ENCODE data around the gene GLI3. TPM values are rescaled to one million over a fixed set of nuclear protein-coding genes. Genes with fewer than 3 reads are reported as not detected.

Gene GLI3
- total RNA-seq, 2 donors from 2014 or later: 3.4 to 6.6 TPM

DNA sequence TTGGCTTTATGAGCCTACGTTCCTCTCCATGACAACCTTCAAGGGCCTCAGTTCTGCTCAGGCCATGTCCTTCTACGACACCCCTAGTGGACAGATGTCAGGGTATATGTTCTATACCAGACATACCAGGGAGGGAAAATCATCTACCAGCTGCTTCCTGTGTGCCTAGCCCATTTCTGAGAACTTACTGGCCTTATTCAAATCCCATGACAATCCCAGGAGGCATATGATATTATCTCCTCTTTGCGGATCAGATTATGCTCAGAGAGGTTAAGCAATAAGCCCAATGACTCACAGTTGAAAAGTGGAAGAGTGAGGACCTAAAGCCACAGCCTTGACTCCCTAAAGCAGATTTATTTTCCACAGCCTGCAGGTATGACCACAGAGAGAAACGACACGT, 139.3 kb downstream of the GLI3 start:
- TF ChIP-seq, protein P1, sequence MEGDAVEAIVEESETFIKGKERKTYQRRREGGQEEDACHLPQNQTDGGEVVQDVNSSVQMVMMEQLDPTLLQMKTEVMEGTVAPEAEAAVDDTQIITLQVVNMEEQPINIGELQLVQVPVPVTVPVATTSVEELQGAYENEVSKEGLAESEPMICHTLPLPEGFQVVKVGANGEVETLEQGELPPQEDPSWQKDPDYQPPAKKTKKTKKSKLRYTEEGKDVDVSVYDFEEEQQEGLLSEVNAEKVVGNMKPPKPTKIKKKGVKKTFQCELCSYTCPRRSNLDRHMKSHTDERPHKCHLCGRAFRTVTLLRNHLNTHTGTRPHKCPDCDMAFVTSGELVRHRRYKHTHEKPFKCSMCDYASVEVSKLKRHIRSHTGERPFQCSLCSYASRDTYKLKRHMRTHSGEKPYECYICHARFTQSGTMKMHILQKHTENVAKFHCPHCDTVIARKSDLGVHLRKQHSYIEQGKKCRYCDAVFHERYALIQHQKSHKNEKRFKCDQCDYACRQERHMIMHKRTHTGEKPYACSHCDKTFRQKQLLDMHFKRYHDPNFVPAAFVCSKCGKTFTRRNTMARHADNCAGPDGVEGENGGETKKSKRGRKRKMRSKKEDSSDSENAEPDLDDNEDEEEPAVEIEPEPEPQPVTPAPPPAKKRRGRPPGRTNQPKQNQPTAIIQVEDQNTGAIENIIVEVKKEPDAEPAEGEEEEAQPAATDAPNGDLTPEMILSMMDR (IDR thresholded peaks at IDR 0.05): no peak
- no peak for ATAC-seq (ENCODE audit: insufficient number of reproducible peaks, low FRiP score, low read depth)
- Histone ChIP-seq H3K27ac (no peak overlapping the region), H3K9me3 (no peaks in the 10 kb centered on the region), H3K4me3 (no peak overlapping the region), H3K4me1 (ENCODE audit: control insufficient read depth in 1 of 2, low read depth in 2 of 2) (peaks cover 3 to 17% of the 10 kb centered on the region in 2 donors), H3K27me3 (replicated peaks; ENCODE audit: insufficient read depth) (no peaks in the 10 kb centered on the region), H3K36me3 (no peaks in the 10 kb centered on the region)
- no peak for DNase-seq (ENCODE audit: low spot score)

DNA sequence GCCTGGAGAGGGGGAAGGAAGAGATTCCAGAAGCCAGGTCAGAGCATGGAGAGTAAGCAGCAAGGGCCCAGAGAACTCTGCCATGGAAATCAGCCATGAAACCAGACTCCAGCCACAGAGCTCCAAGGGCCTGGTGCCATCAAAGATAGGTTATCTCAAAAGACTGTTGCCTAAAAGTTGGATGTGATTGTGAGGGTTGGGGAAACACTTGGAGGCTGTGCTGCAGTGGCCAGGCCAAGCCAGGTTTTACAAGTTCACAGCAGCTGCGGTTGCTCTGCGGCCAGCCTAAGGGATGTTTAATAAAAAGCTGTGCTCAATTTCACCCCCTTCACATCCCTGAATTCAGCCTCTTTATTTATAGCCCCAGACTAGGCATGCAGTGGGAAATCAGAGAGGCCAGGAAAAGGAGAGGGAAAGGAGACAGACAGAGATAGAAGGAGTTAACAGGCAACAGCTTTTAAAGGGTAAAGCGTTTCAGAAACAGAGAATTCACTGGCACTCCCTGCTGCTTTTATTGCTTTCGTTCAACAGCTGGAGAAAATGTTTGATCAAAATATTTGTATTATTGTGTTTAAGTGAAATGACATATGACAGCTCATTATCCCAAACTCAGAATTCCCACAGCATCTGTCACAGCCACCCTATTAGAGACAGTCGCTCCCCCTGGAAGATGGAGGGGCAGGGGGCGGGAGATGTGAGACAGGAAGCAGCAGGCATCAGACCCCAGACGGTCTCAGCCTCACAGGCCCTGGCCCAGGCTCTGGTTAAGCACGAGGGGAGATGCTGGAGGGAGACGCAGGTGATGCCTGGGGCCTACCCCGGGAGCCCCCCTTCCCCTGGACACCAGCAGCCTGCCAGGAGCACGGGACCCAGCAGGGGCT, 140.1 kb downstream of the GLI3 start:
- Histone ChIP-seq H3K4me3 (no peak overlapping the region), H3K27ac (no peak overlapping the region), H3K36me3 (no peaks in the 10 kb centered on the region), H3K9me3 (no peaks in the 10 kb centered on the region), H3K27me3 (replicated peaks; ENCODE audit: insufficient read depth) (no peaks in the 10 kb centered on the region), H3K4me1 (ENCODE audit: control insufficient read depth in 1 of 2, low read depth in 2 of 2) (peaks cover 3 to 17% of the 10 kb centered on the region in 2 donors)
- TF ChIP-seq, protein P1 (IDR thresholded peaks at IDR 0.05): no peak
- no peak for DNase-seq (ENCODE audit: low spot score)
- no peak for ATAC-seq (ENCODE audit: insufficient number of reproducible peaks, low FRiP score, low read depth)

GRCh38 chr7:42096268-42096667, 140.7 kb downstream of the GLI3 start:
- ATAC-seq (ENCODE audit: insufficient number of reproducible peaks, low FRiP score, low read depth) (no peak), DNase-seq (ENCODE audit: low spot score) (no peak)
- Histone ChIP-seq H3K9me3 (no peaks in the 10 kb centered on the region), H3K36me3 (no peaks in the 10 kb centered on the region), H3K4me3 (no peak overlapping the region), H3K27ac (no peak overlapping the region), H3K27me3 (replicated peaks; ENCODE audit: insufficient read depth) (no peaks in the 10 kb centered on the region), H3K4me1 (ENCODE audit: control insufficient read depth in 1 of 2, low read depth in 2 of 2) (peaks cover 3 to 17% of the 10 kb centered on the region in 2 donors)
- TF ChIP-seq, protein P1 (IDR thresholded peaks at IDR 0.05): no peak

DNA sequence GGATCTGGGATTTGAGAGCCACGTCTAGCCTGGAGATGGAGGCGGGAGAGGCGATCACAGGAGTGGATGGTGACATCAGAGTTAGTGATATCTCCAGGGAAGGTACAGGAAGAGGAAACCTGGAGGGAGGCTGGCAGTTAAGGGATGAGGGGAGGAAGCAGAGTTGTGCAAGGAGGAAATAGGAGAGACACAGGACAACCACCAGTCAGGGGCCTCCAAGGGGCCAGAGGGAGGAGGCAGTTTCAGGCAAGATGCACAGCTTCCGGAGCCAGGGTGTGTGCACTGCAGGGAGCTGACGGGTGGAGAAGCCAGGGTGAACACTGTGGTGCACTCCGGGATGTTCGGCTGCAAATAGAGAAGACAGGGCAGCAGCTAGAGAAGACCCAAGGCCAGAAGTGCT, 141.2 kb downstream of the GLI3 start:
- TF ChIP-seq, protein P1 (IDR thresholded peaks at IDR 0.05): no peak

GRCh38 chr7:42093349-42093905, 143.6 kb downstream of the GLI3 start:
- Histone ChIP-seq H3K9me3 (no peaks in the 10 kb centered on the region), H3K36me3 (no peaks in the 10 kb centered on the region), H3K27me3 (replicated peaks; ENCODE audit: insufficient read depth) (no peaks in the 10 kb centered on the region), H3K4me1 (ENCODE audit: control insufficient read depth in 1 of 2, low read depth in 2 of 2) (peaks cover 3 to 17% of the 10 kb centered on the region in 2 donors), H3K4me3 (no peak overlapping the region), H3K27ac (no peak overlapping the region)
- ATAC-seq (ENCODE audit: insufficient number of reproducible peaks, low FRiP score, low read depth) (no peak), DNase-seq (ENCODE audit: low spot score) (no peak)
- TF ChIP-seq, protein P1 (IDR thresholded peaks at IDR 0.05): no peak

More for the DNA sequence above, 141.2 kb downstream of the GLI3 start:
- Histone ChIP-seq H3K4me1 (ENCODE audit: control insufficient read depth in 1 of 2, low read depth in 2 of 2) (peaks cover 3 to 17% of the 10 kb centered on the region in 2 donors), H3K36me3 (no peaks in the 10 kb centered on the region), H3K27me3 (replicated peaks; ENCODE audit: insufficient read depth) (no peaks in the 10 kb centered on the region), H3K27ac (no peak overlapping the region), H3K9me3 (no peaks in the 10 kb centered on the region), H3K4me3 (no peak overlapping the region)
- ATAC-seq (ENCODE audit: insufficient number of reproducible peaks, low FRiP score, low read depth): no peak
- DNase-seq (ENCODE audit: low spot score): no peak

Data from thoracic aorta (tissue), 2 donors.